HEK293 (cell line): Measurements from ENCODE around the gene SERPINI1.

Experiments used
- MEIS1 ChIP-seq: sonication (generic); formaldehyde crosslinking; IDR thresholded peaks from 2 replicates; pipeline ENCODE4 v1.8.1; 2022; ENCODE audit warnings: missing genetic modification reagents, mild to moderate bottlenecking, borderline replicate concordance
- TF ChIP-seq, protein P1 (sequence below): fragments of 450-650 bp; formaldehyde crosslinking; IDR thresholded peaks from 2 replicates; pipeline ENCODE4 v1.5.1; 2016; ENCODE audit warnings: missing biosample characterization, missing genetic modification characterization

DNA sequence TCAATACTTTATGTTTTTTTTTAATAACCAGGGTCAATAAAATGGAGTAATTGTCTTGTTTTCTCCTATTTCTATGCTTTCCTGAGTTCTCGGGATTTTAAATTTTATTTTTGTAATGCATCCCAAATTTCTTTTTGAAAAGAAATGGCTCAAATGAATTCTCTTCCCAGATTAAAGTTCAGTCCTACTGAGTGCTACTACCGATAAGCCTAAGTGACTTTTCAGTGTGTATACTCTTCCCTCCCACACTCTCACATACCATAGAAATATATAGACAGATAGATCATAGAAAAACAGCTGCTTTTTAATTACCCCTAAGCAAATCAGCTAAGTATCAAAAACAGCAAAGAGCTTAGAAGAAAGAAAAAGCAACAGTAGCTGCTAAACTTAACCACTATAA, 1.5 kb downstream of the SERPINI1 start:
- TF ChIP-seq MEIS1 (CRISPR knock-in tag), result no peak
- TF ChIP-seq, protein P1, sequence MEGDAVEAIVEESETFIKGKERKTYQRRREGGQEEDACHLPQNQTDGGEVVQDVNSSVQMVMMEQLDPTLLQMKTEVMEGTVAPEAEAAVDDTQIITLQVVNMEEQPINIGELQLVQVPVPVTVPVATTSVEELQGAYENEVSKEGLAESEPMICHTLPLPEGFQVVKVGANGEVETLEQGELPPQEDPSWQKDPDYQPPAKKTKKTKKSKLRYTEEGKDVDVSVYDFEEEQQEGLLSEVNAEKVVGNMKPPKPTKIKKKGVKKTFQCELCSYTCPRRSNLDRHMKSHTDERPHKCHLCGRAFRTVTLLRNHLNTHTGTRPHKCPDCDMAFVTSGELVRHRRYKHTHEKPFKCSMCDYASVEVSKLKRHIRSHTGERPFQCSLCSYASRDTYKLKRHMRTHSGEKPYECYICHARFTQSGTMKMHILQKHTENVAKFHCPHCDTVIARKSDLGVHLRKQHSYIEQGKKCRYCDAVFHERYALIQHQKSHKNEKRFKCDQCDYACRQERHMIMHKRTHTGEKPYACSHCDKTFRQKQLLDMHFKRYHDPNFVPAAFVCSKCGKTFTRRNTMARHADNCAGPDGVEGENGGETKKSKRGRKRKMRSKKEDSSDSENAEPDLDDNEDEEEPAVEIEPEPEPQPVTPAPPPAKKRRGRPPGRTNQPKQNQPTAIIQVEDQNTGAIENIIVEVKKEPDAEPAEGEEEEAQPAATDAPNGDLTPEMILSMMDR (tag by site-specific recombination), result no peak
